ENCODE data around the gene RAI2.

The RAI2 gene

DNA sequence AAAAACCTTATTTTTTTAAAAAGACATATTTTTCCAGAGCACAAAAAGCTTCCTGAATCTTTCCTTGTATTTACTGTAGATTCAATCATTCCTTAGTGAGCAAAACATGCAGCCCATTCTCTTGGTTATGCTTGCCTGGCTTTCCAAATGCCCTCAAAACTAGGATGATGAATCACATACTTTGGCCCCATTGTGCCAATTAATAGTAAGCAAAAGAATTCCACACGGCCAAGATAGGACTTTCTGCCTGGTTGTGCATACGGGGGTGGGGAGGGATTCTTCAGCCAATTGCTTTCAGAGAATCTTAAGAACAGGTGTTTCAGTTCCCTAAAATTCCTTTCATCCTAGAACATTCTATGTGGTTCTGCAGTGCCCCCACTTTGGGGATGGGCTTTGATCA, 7.0 kb downstream of the RAI2 start:
- H3K4me1 ChIP-seq (ENCODE audit: control insufficient read depth in 1 of 2, insufficient read depth in 2 of 2, low read length in 2 of 2): peaks cover 0 to 4% of the 10 kb centered on the region in 2 donors
- H3K27me3 ChIP-seq (ENCODE audit: control insufficient read depth in 1 of 2, insufficient read depth in 2 of 2, low read length in 2 of 2): peaks cover 0 to 5% of the 10 kb centered on the region in 2 donors
- H3K4me3 ChIP-seq (ENCODE audit: low read depth in 1 of 2, low read length in 2 of 2): no peak overlapping the region
- H3K27ac ChIP-seq (ENCODE audit: low read depth, low read length): no peak overlapping the region
- no peaks in the 10 kb centered on the region for H3K9me3 ChIP-seq (ENCODE audit: control insufficient read depth in 1 of 2, low read length in 2 of 2)
- H3K36me3 ChIP-seq (ENCODE audit: control insufficient read depth in 1 of 2, insufficient read depth in 2 of 2, low read length in 2 of 2): no peaks in the 10 kb centered on the region
- H3K9ac ChIP-seq (ENCODE audit: low read depth in 1 of 2, low read length in 2 of 2): no peak overlapping the region

DNA sequence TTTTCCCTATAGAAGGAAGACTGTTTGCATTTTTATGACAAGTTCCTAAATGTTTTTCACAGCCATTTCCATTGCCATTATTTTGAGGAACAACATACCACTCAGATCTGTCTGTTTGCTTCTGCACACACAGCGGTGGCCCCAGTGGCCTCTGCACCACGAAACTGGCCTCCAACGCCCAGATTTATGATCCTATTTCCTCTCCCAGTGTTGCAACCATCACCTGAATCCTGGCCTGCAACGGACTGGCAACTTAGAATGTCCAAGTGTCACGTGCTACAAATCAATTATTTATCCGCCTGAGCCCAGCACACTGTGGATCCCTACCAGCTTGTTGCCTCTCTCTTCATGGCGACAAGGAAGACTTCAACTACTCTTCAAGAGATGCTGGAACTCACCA, 9.2 kb downstream of the RAI2 start:
- no peaks in the 10 kb centered on the region for H3K27me3 ChIP-seq (ENCODE audit: control insufficient read depth in 1 of 2, insufficient read depth in 2 of 2, low read length in 2 of 2)
- no peak overlapping the region for H3K27ac ChIP-seq (ENCODE audit: low read depth, low read length)
- H3K4me1 ChIP-seq (ENCODE audit: control insufficient read depth in 1 of 2, insufficient read depth in 2 of 2, low read length in 2 of 2): peaks cover 0 to 4% of the 10 kb centered on the region in 2 donors
- no peak overlapping the region for H3K9ac ChIP-seq (ENCODE audit: low read depth in 1 of 2, low read length in 2 of 2)
- no peaks in the 10 kb centered on the region for H3K9me3 ChIP-seq (ENCODE audit: control insufficient read depth in 1 of 2, low read length in 2 of 2)
- no peaks in the 10 kb centered on the region for H3K36me3 ChIP-seq (ENCODE audit: control insufficient read depth in 1 of 2, insufficient read depth in 2 of 2, low read length in 2 of 2)
- H3K4me3 ChIP-seq (ENCODE audit: low read depth in 1 of 2, low read length in 2 of 2): no peak overlapping the region

DNA sequence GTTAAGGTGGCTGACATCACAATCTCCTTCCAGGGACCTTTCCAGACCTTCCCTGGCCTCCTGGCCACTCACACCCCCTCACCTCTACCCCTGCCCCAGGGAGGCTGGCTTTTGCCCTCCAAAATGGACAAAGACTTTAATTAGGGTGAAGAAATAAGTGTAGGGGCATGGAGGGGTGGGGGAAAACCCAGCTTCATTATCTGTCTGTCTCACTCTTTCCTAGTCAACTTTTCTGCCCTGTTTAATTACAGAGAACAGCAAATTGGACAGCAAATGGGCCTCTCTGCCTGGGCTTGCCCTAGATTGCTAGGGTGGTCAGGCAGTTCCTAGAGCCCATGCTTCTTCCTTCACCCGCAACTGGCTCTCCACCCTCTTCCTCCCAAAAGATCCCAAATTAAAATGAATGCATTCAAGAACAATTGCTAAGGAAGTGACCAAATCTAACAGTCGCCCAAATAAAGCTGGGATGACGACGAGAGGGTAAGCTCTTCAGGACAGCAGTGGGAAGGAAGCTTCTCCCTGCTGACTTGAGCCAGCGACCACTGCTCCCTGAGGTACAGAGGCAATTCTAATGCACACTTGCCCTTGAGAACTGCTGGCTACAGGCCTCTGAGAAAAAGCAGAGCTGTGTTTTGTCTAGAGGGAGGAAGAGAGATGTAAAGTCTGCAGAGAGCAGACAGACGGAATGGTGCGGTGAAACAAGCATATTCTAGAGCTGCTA, 12.4 kb downstream of the RAI2 start:
- Histone ChIP-seq H3K27ac (ENCODE audit: low read depth, low read length) (no peak overlapping the region), H3K4me3 (ENCODE audit: low read depth in 1 of 2, low read length in 2 of 2) (no peak overlapping the region), H3K27me3 (ENCODE audit: control insufficient read depth in 1 of 2, insufficient read depth in 2 of 2, low read length in 2 of 2) (no peaks in the 10 kb centered on the region)

DNA sequence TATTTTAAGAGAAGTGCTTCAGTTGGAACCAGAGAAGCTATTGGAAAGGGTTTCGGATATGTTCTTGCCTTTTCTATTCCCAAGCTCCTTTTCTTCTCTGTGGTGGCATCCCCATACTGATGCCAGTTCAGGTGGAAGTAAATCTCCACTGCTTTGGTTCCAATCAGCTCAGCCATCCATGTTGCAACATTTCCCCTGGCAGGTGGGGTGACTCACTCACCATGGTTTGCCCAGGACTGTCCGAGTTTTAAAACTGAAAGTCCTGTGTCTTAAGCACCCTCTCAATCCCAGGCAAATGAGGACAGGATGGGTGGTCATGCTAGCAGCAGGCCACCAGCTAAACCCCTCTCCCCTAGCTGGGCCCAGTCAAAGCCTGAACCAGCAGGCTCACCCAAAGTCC, 15.1 kb downstream of the RAI2 start:
- Histone ChIP-seq H3K27ac (ENCODE audit: low read depth, low read length) (no peak overlapping the region), H3K4me1 (ENCODE audit: control insufficient read depth in 1 of 2, insufficient read depth in 2 of 2, low read length in 2 of 2) (no peaks in the 10 kb centered on the region), H3K36me3 (ENCODE audit: control insufficient read depth in 1 of 2, insufficient read depth in 2 of 2, low read length in 2 of 2) (no peaks in the 10 kb centered on the region), H3K27me3 (ENCODE audit: control insufficient read depth in 1 of 2, insufficient read depth in 2 of 2, low read length in 2 of 2) (no peaks in the 10 kb centered on the region), H3K9me3 (ENCODE audit: control insufficient read depth in 1 of 2, low read length in 2 of 2) (no peaks in the 10 kb centered on the region), H3K4me3 (ENCODE audit: low read depth in 1 of 2, low read length in 2 of 2) (no peak overlapping the region), H3K9ac (ENCODE audit: low read depth in 1 of 2, low read length in 2 of 2) (no peak overlapping the region)

More for the DNA sequence above, 12.4 kb downstream of the RAI2 start:
- Histone ChIP-seq H3K36me3 (ENCODE audit: control insufficient read depth in 1 of 2, insufficient read depth in 2 of 2, low read length in 2 of 2) (no peaks in the 10 kb centered on the region), H3K9ac (ENCODE audit: low read depth in 1 of 2, low read length in 2 of 2) (no peak overlapping the region), H3K9me3 (ENCODE audit: control insufficient read depth in 1 of 2, low read length in 2 of 2) (no peaks in the 10 kb centered on the region), H3K4me1 (ENCODE audit: control insufficient read depth in 1 of 2, insufficient read depth in 2 of 2, low read length in 2 of 2) (peaks cover 0 to 4% of the 10 kb centered on the region in 2 donors)

DNA sequence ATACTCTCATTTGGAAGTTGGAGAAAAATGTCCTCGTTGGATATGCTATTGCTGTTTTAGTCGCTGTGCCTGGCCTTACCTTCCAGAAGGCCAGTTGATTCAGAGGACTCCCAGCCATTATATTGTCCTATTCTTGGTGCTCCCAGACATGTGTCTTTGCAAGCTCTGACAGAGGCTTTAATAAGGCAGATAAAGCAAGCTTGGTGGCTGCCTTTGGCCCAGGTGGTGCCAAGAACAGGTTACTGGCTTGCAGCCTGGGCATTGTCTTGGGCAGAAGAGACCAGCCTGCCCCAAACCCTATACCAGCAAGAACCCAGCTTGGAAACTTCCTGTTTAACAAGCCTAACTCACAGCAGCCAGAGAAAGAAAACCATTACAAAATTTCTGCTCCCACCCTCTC, 16.9 kb downstream of the RAI2 start:
- H3K36me3 ChIP-seq (ENCODE audit: control insufficient read depth in 1 of 2, insufficient read depth in 2 of 2, low read length in 2 of 2): no peaks in the 10 kb centered on the region
- no peaks in the 10 kb centered on the region for H3K27me3 ChIP-seq (ENCODE audit: control insufficient read depth in 1 of 2, insufficient read depth in 2 of 2, low read length in 2 of 2)
- H3K4me1 ChIP-seq (ENCODE audit: control insufficient read depth in 1 of 2, insufficient read depth in 2 of 2, low read length in 2 of 2): no peaks in the 10 kb centered on the region
- no peaks in the 10 kb centered on the region for H3K9me3 ChIP-seq (ENCODE audit: control insufficient read depth in 1 of 2, low read length in 2 of 2)
- no peak overlapping the region for H3K4me3 ChIP-seq (ENCODE audit: low read depth in 1 of 2, low read length in 2 of 2)
- no peak overlapping the region for H3K9ac ChIP-seq (ENCODE audit: low read depth in 1 of 2, low read length in 2 of 2)
- no peak overlapping the region for H3K27ac ChIP-seq (ENCODE audit: low read depth, low read length)

DNA sequence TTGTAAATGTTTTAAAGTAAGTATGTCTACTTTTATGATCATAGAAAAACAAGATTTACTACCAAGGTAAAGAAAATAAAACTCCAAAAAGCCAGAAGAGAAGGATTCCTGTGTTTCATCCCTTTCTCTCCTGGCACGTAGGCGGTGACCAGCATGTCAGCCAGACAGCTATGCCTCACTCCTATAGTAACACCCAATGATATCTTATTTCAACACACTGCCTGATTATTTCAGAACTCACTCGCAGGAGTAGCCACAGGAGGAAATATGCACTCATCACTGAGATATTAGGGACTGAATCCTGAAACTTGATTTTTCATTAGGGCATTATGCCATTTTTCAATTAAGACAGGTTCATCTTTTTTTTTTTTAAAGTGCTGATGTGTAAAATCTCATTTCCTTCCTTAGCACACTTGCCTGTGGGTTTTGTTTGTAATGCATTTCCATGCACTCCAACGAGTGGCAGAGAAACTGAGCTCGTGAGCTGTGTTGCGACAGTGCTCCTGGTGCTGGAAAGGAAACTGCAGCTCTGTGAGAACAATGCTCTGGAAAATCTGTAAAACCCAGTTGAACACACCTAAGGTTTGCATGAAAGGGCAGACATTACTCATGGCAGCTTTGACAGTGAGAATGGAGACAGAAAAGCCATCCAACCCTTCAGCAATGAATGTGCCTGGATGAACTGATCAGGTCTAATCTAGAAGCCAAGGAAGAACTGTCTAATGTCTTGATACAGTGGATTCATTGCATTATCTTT, 18.2 kb downstream of the RAI2 start:
- H3K4me3 ChIP-seq (ENCODE audit: low read depth in 1 of 2, low read length in 2 of 2): no peak overlapping the region
- no peaks in the 10 kb centered on the region for H3K36me3 ChIP-seq (ENCODE audit: control insufficient read depth in 1 of 2, insufficient read depth in 2 of 2, low read length in 2 of 2)
- no peaks in the 10 kb centered on the region for H3K9me3 ChIP-seq (ENCODE audit: control insufficient read depth in 1 of 2, low read length in 2 of 2)
- no peak overlapping the region for H3K27ac ChIP-seq (ENCODE audit: low read depth, low read length)
- no peaks in the 10 kb centered on the region for H3K4me1 ChIP-seq (ENCODE audit: control insufficient read depth in 1 of 2, insufficient read depth in 2 of 2, low read length in 2 of 2)
- H3K27me3 ChIP-seq (ENCODE audit: control insufficient read depth in 1 of 2, insufficient read depth in 2 of 2, low read length in 2 of 2): no peaks in the 10 kb centered on the region
- H3K9ac ChIP-seq (ENCODE audit: low read depth in 1 of 2, low read length in 2 of 2): no peak overlapping the region

DNA sequence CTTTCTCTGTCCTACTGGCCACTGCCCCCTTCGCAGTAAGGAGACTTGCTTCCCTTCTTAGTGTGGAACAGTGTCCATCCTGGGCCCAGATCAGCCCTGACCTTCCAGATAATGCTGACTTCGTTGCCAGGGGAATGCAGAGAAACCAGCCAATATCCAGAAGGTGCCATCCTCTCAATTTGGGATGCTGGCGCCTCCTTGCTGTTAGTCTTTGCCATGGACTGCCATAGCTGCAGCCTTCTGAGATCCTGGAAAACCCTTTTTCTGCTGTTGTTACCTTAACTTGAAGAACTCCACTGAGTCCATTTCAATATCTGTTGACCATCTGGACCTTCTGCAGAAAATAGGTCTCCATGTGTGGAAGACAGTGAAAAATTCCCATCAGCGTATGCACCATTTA, 21.8 kb downstream of the RAI2 start:
- no peak overlapping the region for H3K9ac ChIP-seq (ENCODE audit: low read depth in 1 of 2, low read length in 2 of 2)
- H3K27ac ChIP-seq (ENCODE audit: low read depth, low read length): no peak overlapping the region
- no peaks in the 10 kb centered on the region for H3K36me3 ChIP-seq (ENCODE audit: control insufficient read depth in 1 of 2, insufficient read depth in 2 of 2, low read length in 2 of 2)
- H3K4me1 ChIP-seq (ENCODE audit: control insufficient read depth in 1 of 2, insufficient read depth in 2 of 2, low read length in 2 of 2): no peaks in the 10 kb centered on the region
- no peak overlapping the region for H3K4me3 ChIP-seq (ENCODE audit: low read depth in 1 of 2, low read length in 2 of 2)
- no peaks in the 10 kb centered on the region for H3K27me3 ChIP-seq (ENCODE audit: control insufficient read depth in 1 of 2, insufficient read depth in 2 of 2, low read length in 2 of 2)
- no peaks in the 10 kb centered on the region for H3K9me3 ChIP-seq (ENCODE audit: control insufficient read depth in 1 of 2, low read length in 2 of 2)

DNA sequence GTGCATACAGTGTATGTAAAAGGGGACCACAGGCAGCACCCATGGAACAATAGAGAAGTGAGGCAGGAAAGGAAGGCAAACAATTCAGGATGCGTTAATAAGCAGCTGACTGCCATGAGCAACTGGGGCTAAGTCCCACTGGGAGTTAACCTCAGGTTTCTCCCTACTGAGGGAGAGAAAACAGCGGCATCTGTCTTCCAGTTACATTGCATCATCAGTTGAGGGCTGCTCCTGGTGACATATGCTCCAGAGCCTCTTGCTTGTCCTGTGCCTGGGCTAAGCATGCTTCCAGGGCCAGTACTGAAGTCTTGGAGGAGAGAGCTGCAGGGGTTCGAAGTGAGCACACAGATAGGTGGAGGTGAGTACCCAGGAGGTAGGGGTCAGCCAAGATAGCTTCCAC, 24.3 kb downstream of the RAI2 start:
- H3K4me1 ChIP-seq (ENCODE audit: control insufficient read depth in 1 of 2, insufficient read depth in 2 of 2, low read length in 2 of 2): no peaks in the 10 kb centered on the region
- H3K9me3 ChIP-seq (ENCODE audit: control insufficient read depth in 1 of 2, low read length in 2 of 2): no peaks in the 10 kb centered on the region
- H3K36me3 ChIP-seq (ENCODE audit: control insufficient read depth in 1 of 2, insufficient read depth in 2 of 2, low read length in 2 of 2): no peaks in the 10 kb centered on the region
- H3K27me3 ChIP-seq (ENCODE audit: control insufficient read depth in 1 of 2, insufficient read depth in 2 of 2, low read length in 2 of 2): no peaks in the 10 kb centered on the region
- H3K9ac ChIP-seq (ENCODE audit: low read depth in 1 of 2, low read length in 2 of 2): no peak overlapping the region
- H3K27ac ChIP-seq (ENCODE audit: low read depth, low read length): no peak overlapping the region
- no peak overlapping the region for H3K4me3 ChIP-seq (ENCODE audit: low read depth in 1 of 2, low read length in 2 of 2)

DNA sequence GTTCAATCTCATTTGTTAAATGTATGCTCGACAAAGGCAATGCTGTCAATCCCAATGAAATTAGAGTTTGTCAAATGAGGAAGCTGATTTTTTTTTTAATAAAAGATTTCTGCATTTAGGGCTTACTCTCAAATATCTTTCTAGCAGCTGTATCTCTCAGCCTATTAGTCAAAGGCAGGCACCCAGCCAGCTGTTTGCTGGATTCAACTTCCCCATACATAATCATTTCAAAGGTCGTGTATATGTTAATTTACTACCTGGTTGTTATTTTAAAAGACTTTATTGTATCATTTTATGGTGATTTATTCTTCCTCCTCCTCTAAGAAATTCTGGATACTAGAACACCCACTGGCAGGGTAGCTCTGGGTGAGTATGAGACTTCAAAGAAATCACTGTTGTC, 27.1 kb downstream of the RAI2 start:
- H3K27me3 ChIP-seq (ENCODE audit: control insufficient read depth in 1 of 2, insufficient read depth in 2 of 2, low read length in 2 of 2): no peaks in the 10 kb centered on the region
- no peak overlapping the region for H3K27ac ChIP-seq (ENCODE audit: low read depth, low read length)

DNA sequence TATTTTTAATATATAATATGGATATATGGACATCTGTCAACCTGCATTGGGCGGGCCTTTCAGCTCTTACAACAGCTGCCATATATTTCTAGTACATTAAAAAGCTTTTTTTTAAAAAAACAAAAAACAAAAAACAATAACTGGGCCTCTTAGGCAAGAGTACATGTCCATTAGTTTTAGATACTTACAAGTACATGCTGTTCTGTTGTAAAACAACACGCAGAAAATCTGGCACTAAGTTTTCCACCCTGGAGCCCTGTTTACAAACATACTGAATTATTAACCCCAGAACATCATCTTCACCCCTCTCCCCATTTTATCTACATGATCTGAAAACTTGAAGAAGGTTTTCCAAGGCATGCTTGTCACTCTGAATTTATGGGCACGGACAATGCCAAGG, 29.8 kb downstream of the RAI2 start:
- H3K27me3 ChIP-seq (ENCODE audit: control insufficient read depth in 1 of 2, insufficient read depth in 2 of 2, low read length in 2 of 2): no peaks in the 10 kb centered on the region
- no peaks in the 10 kb centered on the region for H3K9me3 ChIP-seq (ENCODE audit: control insufficient read depth in 1 of 2, low read length in 2 of 2)
- H3K4me3 ChIP-seq (ENCODE audit: low read depth in 1 of 2, low read length in 2 of 2): no peak overlapping the region
- H3K9ac ChIP-seq (ENCODE audit: low read depth in 1 of 2, low read length in 2 of 2): no peak overlapping the region
- no peaks in the 10 kb centered on the region for H3K36me3 ChIP-seq (ENCODE audit: control insufficient read depth in 1 of 2, insufficient read depth in 2 of 2, low read length in 2 of 2)
- H3K4me1 ChIP-seq (ENCODE audit: control insufficient read depth in 1 of 2, insufficient read depth in 2 of 2, low read length in 2 of 2): peaks cover 0 to 4% of the 10 kb centered on the region in 2 donors
- no peak overlapping the region for H3K27ac ChIP-seq (ENCODE audit: low read depth, low read length)

More for the DNA sequence above, 27.1 kb downstream of the RAI2 start:
- H3K4me1 ChIP-seq (ENCODE audit: control insufficient read depth in 1 of 2, insufficient read depth in 2 of 2, low read length in 2 of 2): peaks cover 0 to 4% of the 10 kb centered on the region in 2 donors
- no peaks in the 10 kb centered on the region for H3K9me3 ChIP-seq (ENCODE audit: control insufficient read depth in 1 of 2, low read length in 2 of 2)
- no peak overlapping the region for H3K4me3 ChIP-seq (ENCODE audit: low read depth in 1 of 2, low read length in 2 of 2)
- H3K9ac ChIP-seq (ENCODE audit: low read depth in 1 of 2, low read length in 2 of 2): no peak overlapping the region
- H3K36me3 ChIP-seq (ENCODE audit: control insufficient read depth in 1 of 2, insufficient read depth in 2 of 2, low read length in 2 of 2): no peaks in the 10 kb centered on the region
